SU-DHL-6 (cell line): ENCODE measurements around the gene MAGEL2.

Experiments
- EZH2phosphoT487 ChIP-seq: fragments of 200-600 bp; sonication (generic), shearing (Covaris generic); conservative IDR thresholded peaks from 2 replicates; pipeline ENCODE4 v1.6.1; 2018; ENCODE audit warnings: mild to moderate bottlenecking, antibody characterized with exemption, low read length, moderate library complexity, mixed read lengths
- TF ChIP-seq, protein P1 (sequence below): fragments of 200-600 bp; sonication (generic); IDR thresholded peaks from one replicate; pipeline ENCODE4 v1.5.1; 2017; ENCODE audit warnings: antibody characterized with exemption, mild to moderate bottlenecking, low read length, moderate library complexity; ENCODE audit not compliant: insufficient read depth, poor library complexity, severe bottlenecking

GRCh38 chr15:23690015-23690414, 42.3 kb upstream of the MAGEL2 start:
- TF ChIP-seq, protein P1, sequence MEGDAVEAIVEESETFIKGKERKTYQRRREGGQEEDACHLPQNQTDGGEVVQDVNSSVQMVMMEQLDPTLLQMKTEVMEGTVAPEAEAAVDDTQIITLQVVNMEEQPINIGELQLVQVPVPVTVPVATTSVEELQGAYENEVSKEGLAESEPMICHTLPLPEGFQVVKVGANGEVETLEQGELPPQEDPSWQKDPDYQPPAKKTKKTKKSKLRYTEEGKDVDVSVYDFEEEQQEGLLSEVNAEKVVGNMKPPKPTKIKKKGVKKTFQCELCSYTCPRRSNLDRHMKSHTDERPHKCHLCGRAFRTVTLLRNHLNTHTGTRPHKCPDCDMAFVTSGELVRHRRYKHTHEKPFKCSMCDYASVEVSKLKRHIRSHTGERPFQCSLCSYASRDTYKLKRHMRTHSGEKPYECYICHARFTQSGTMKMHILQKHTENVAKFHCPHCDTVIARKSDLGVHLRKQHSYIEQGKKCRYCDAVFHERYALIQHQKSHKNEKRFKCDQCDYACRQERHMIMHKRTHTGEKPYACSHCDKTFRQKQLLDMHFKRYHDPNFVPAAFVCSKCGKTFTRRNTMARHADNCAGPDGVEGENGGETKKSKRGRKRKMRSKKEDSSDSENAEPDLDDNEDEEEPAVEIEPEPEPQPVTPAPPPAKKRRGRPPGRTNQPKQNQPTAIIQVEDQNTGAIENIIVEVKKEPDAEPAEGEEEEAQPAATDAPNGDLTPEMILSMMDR = no peak
- no peak for TF ChIP-seq EZH2phosphoT487
